CD14-positive monocyte (primary cell): ENCODE results near the gene AMPD3. TPM values are rescaled to one million over a fixed set of nuclear protein-coding genes. Genes with fewer than 3 reads are reported as not detected.
A peak's percentile ranks its signal among the peaks of the same experiment; 100 is the strongest.

Experiments
- DNase-seq, 3 donors: peaks; one replicate each; pipeline ENCODE4 v3.0.0-alpha.2; 2011 to 2022
- H2AFZ ChIP-seq: 2 replicates; pipeline ENCODE4 v1.6.0; 2012; ENCODE audit warnings: mild to moderate bottlenecking, low read depth, low read length, inconsistent platforms; ENCODE audit not compliant: insufficient read depth, poor library complexity, severe bottlenecking
- H3K27ac ChIP-seq, 2 donors: 1 replicate in 1 of 2; 2 replicates in 1 of 2; pipeline ENCODE4 v1.5.1; 2012 to 2013; ENCODE audit warnings: low read length in 2 of 2, control low read depth in 1 of 2, inconsistent platforms in 1 of 2, low read depth in 1 of 2, mild to moderate bottlenecking in 1 of 2
- H3K27me3 ChIP-seq, 2 donors: one replicate each; pipeline versions ENCODE4 v1.6.0 to v1.6.1; 2011 to 2013; ENCODE audit warnings: low read length in 2 of 2; ENCODE audit not compliant: control insufficient read depth in 2 of 2, insufficient read depth in 2 of 2
- H3K36me3 ChIP-seq, 2 donors: replicated peaks in 1 of 2; 1 replicate in 1 of 2; 2 replicates in 1 of 2; pipeline versions ENCODE4 v1.5.1 to v1.6.1; 2012 to 2013; ENCODE audit warnings: low read length in 2 of 2, control low read depth in 1 of 2, inconsistent platforms in 1 of 2, mild to moderate bottlenecking in 1 of 2; ENCODE audit not compliant: insufficient read depth in 2 of 2, control insufficient read depth in 1 of 2
- H3K4me1 ChIP-seq, 2 donors: 1 replicate in 1 of 2; 2 replicates in 1 of 2; pipeline versions ENCODE4 v1.5.1 to v1.6.1; 2012 to 2013; ENCODE audit warnings: low read length in 2 of 2, control low read depth in 1 of 2, inconsistent platforms in 1 of 2, mild to moderate bottlenecking in 1 of 2, moderate library complexity in 1 of 2; ENCODE audit not compliant: insufficient read depth in 2 of 2, control insufficient read depth in 1 of 2
- H3K4me2 ChIP-seq: replicated peaks from 2 replicates; pipeline ENCODE3; 2012; ENCODE audit warnings: low read length, moderate library complexity, mild to moderate bottlenecking; ENCODE audit not compliant: poor library complexity, severe bottlenecking; ENCODE audit errors: extremely low read depth
- H3K4me3 ChIP-seq, 3 experiments: fragments of 200-600 bp in 1 of 3; sonication (generic) in 1 of 3; replicated peaks in 1 of 3; 1 replicate in 2 of 3; 2 replicates in 1 of 3; pipeline ENCODE4 v1.5.1; 2011 to 2013; ENCODE audit warnings: low read length in 3 of 3, mild to moderate bottlenecking in 3 of 3, control low read depth in 2 of 3, low read depth in 2 of 3, inconsistent platforms in 1 of 3, moderate library complexity in 1 of 3
- H3K79me2 ChIP-seq: 2 replicates; pipeline ENCODE4 v1.6.0; 2012; ENCODE audit warnings: mild to moderate bottlenecking, control low read depth, inconsistent platforms, low read length, moderate library complexity; ENCODE audit not compliant: insufficient read depth
- H3K9ac ChIP-seq: 2 replicates; pipeline ENCODE4 v1.6.0; 2017; ENCODE audit warnings: low read length, mild to moderate bottlenecking; ENCODE audit not compliant: insufficient read depth, poor library complexity, severe bottlenecking
- H3K9me3 ChIP-seq, 2 donors: replicated peaks in 1 of 2; 1 replicate in 1 of 2; 2 replicates in 1 of 2; pipeline versions ENCODE4 v1.5.1 to v1.6.1; 2012 to 2013; ENCODE audit warnings: low read length in 2 of 2, control low read depth in 1 of 2; ENCODE audit not compliant: control insufficient read depth in 1 of 2, insufficient read depth in 1 of 2
- H4K20me1 ChIP-seq: 2 replicates; pipeline ENCODE4 v1.6.0; 2012; ENCODE audit warnings: mild to moderate bottlenecking, low read length, control low read depth, moderate library complexity; ENCODE audit not compliant: insufficient read depth
- H3K27ac Mint-ChIP-seq, 7 donors: one replicate each; pipeline ENCODE4 v1.8.0; 2020; ENCODE audit warnings: mild to moderate bottlenecking in 7 of 7, mixed read lengths in 7 of 7, moderate library complexity in 6 of 7, inconsistent platforms in 2 of 7
- H3K27me3 Mint-ChIP-seq, 3 donors: one replicate each; pipeline ENCODE4 v1.8.0; 2021 to 2022; ENCODE audit warnings: low read depth in 3 of 3, mild to moderate bottlenecking in 3 of 3, mixed read lengths in 3 of 3, moderate library complexity in 3 of 3, inconsistent platforms in 1 of 3
- H3K36me3 Mint-ChIP-seq, 2 donors: one replicate each; pipeline ENCODE4 v1.8.0; 2020; ENCODE audit warnings: mixed read lengths in 2 of 2, inconsistent platforms in 1 of 2, mild to moderate bottlenecking in 1 of 2
- H3K4me1 Mint-ChIP-seq: one replicate; pipeline ENCODE4 v1.8.0; 2020; ENCODE audit warnings: mild to moderate bottlenecking, mixed read lengths
- H3K4me3 Mint-ChIP-seq, 2 donors: one replicate each; pipeline ENCODE4 v1.8.0; 2020; ENCODE audit warnings: mild to moderate bottlenecking in 2 of 2, mixed read lengths in 2 of 2, moderate library complexity in 1 of 2
- H3K9me3 Mint-ChIP-seq, 7 donors: one replicate each; pipeline ENCODE4 v1.8.0; 2020 to 2022; ENCODE audit warnings: mixed read lengths in 7 of 7, mild to moderate bottlenecking in 6 of 7, moderate library complexity in 6 of 7, inconsistent platforms in 2 of 7
- CTCF ChIP-seq: fragments of 200-600 bp; IDR thresholded peaks from one replicate; pipeline ENCODE4 v1.8.0; 2022; ENCODE audit warnings: antibody characterized with exemption, mild to moderate bottlenecking
- WGBS: methylation state at CpG from one replicate; pipeline ENCODE4 v1.1.5; 2013; ENCODE audit warnings: missing lambda C conversion rate; ENCODE audit not compliant: insufficient coverage; 5-methylcytosine and 5-hydroxymethylcytosine counted together
- intact Hi-C, 2 donors: fragments of 100-400 bp; cut with micrococcal nuclease; formaldehyde crosslinking; loops; one replicate each; pipeline versions ENCODE4 v1.15.0 to v1.15.1; 2023
- polyA plus RNA-seq, 3 donors: library from polyadenylated mRNA; depleted of rRNA in 1 of 3; unstranded in 2 of 3; stranded (reverse) in 1 of 3; fragments of 300-500 nt in 2 of 3; fragments of >200 nt in 1 of 3; fragmentation: Illumina TruSeq in 2 of 3; gene quantifications; 1 replicate in 2 of 3; 2 replicates in 1 of 3; pipeline ENCODE4 v1.2.3, GENCODE V29; 2012 to 2021

The AMPD3 gene
- polyA plus RNA-seq, 3 donors: 10.5 to 24.3 (median 14.3) TPM

- intact Hi-C loops: no loop called here
- no CpG with 5 or more reads among the region's 4 CpGs for WGBS
- H2AFZ ChIP-seq: no peak overlapping the region
- H3K9me3 ChIP-seq: no peaks in the 10 kb centered on the region
- no peak overlapping the region for H3K27ac ChIP-seq
- H3K36me3 ChIP-seq: no peaks in the 10 kb centered on the region
- H3K4me3 ChIP-seq: no peak overlapping the region
- Mint-ChIP-seq H3K9me3 (peaks cover 0 to 4% (median 2%) of the 10 kb centered on the region in 7 donors), H3K4me1 (peaks cover 40% of the 10 kb centered on the region), H3K27me3 (no peaks in the 10 kb centered on the region), H3K4me3 (no peak overlapping the region), H3K36me3 (peaks cover 2 to 8% of the 10 kb centered on the region in 2 donors), H3K27ac (peak overlapping the region in 1 of 7 donors; percentile 31)
- no peak for TF ChIP-seq CTCF
- no peak overlapping the region for H3K9ac ChIP-seq
- DNase-seq: no peak
- no peak overlapping the region for H3K4me2 ChIP-seq
- H3K79me2 ChIP-seq: no peaks in the 10 kb centered on the region
- peaks cover 24 to 31% of the 10 kb centered on the region in 2 donors for H3K4me1 ChIP-seq
- H4K20me1 ChIP-seq: no peaks in the 10 kb centered on the region
- no peaks in the 10 kb centered on the region for H3K27me3 ChIP-seq
Measured at GRCh38 chr11:10441091-10441490, 14.0 kb upstream of the AMPD3 start.

GRCh38 chr11:10441652-10442503 lies 13.2 kb upstream of the AMPD3 start:
- TF ChIP-seq CTCF: no peak
- H3K9me3 Mint-ChIP-seq: peaks cover 0 to 4% (median 2%) of the 10 kb centered on the region in 7 donors
- Histone ChIP-seq H2AFZ (peak overlapping the region; percentile 22), H3K9me3 (no peaks in the 10 kb centered on the region), H3K4me2 (no peak overlapping the region), H3K9ac (no peak overlapping the region), H4K20me1 (no peaks in the 10 kb centered on the region), H3K4me3 (no peak overlapping the region), H3K27ac (no peak overlapping the region), H3K36me3 (no peaks in the 10 kb centered on the region), H3K79me2 (no peaks in the 10 kb centered on the region), H3K27me3 (no peaks in the 10 kb centered on the region), H3K4me1 (peaks cover 16 to 23% of the 10 kb centered on the region in 2 donors)
- H3K4me3 Mint-ChIP-seq: peak overlapping the region in 1 of 2 donors; percentile 30
- H3K27me3 Mint-ChIP-seq: no peaks in the 10 kb centered on the region
- DNase-seq: peak in 2 of 3 donors; percentile 54 to 69
- H3K4me1 Mint-ChIP-seq: peaks cover 32% of the 10 kb centered on the region
- peaks cover 2 to 8% of the 10 kb centered on the region in 2 donors for H3K36me3 Mint-ChIP-seq
- peak overlapping the region in 4 of 7 donors; percentile 45 to 89 (median 78) for H3K27ac Mint-ChIP-seq
- intact Hi-C loops: no loop called here
- WGBS: 44% methylated on average over 2 of the region's 8 CpGs
